PC-3 (cell line): ENCODE measurements around the gene CCDC141. TPM values are rescaled to one million over a fixed set of nuclear protein-coding genes. Genes with fewer than 3 reads are reported as not detected.

Experiments
- ATAC-seq: fragments of 200-7000 bp; cut with Tn5 transposase; 2 replicates; pipeline ENCODE4 v1.9.1; 2020; ENCODE audit warnings: mild to moderate bottlenecking, moderate library complexity
- BruUV-seq: library from RNA; stranded (reverse); fragments of 400-500 nt; replicated peaks from 2 replicates; lab custom pipeline; 2021; lab: Mats Ljungman, UMichigan
- CTCF ChIA-PET: fragments of 300-600 bp; sonication (Branson Sonifier 250); formaldehyde crosslinking; loops from one replicate; lab custom pipeline; 2022; ENCODE audit warnings: antibody characterized with exemption; lab: Charles Lee
- POLR2A ChIA-PET: fragments of 300-600 bp; sonication (Branson Sonifier 250); formaldehyde crosslinking; loops from one replicate; lab custom pipeline; 2022; ENCODE audit warnings: antibody characterized with exemption; ENCODE audit not compliant: unreplicated experiment; lab: Charles Lee
- DNase-seq: peaks from one replicate; pipeline ENCODE4 v3.0.0-alpha.2; 2015
- H2AFZ ChIP-seq: fragments of 300-600 bp; sonication (generic); 2 replicates; pipeline ENCODE4 v1.6.0; 2016; ENCODE audit warnings: antibody characterized with exemption, low read length
- H3F3A ChIP-seq: fragments of 300-600 bp; sonication (generic); one replicate; pipeline ENCODE4 v1.6.0; 2017; ENCODE audit warnings: antibody characterized with exemption, low read length, control low read depth, mild to moderate bottlenecking; ENCODE audit not compliant: unreplicated experiment
- H3K27ac ChIP-seq: fragments of 300-600 bp; sonication (generic); 2 replicates; pipeline ENCODE4 v1.5.1; 2016; ENCODE audit warnings: mild to moderate bottlenecking, low read length
- H3K27me3 ChIP-seq: fragments of 300-600 bp; sonication (generic); 2 replicates; pipeline ENCODE4 v1.6.1; 2016; ENCODE audit warnings: low read length, mixed read lengths
- H3K36me3 ChIP-seq: fragments of 300-600 bp; sonication (generic); 2 replicates; pipeline ENCODE4 v1.6.1; 2016; ENCODE audit warnings: low read depth, mixed run types, low read length, mixed read lengths
- H3K4me1 ChIP-seq: fragments of 300-600 bp; sonication (generic); 2 replicates; pipeline ENCODE4 v1.5.1; 2016; ENCODE audit warnings: low read length; ENCODE audit not compliant: insufficient read depth
- H3K4me2 ChIP-seq: fragments of 300-600 bp; sonication (generic); 2 replicates; pipeline ENCODE4 v1.6.0; 2016; ENCODE audit warnings: low read length
- H3K4me3 ChIP-seq: fragments of 300-600 bp; sonication (generic); 2 replicates; pipeline ENCODE4 v1.5.1; 2016; ENCODE audit warnings: mild to moderate bottlenecking, low read length, mixed read lengths
- H3K79me2 ChIP-seq: fragments of 300-600 bp; sonication (generic); 2 replicates; pipeline ENCODE4 v1.6.1; 2017; ENCODE audit warnings: low read length, mixed read lengths
- H3K9ac ChIP-seq: fragments of 300-600 bp; sonication (generic); 2 replicates; pipeline ENCODE4 v1.6.0; 2016; ENCODE audit warnings: mild to moderate bottlenecking, low read length
- H3K9me2 ChIP-seq: fragments of 300-600 bp; sonication (generic); replicated peaks from 2 replicates; pipeline ENCODE4 v1.6.1; 2016; ENCODE audit warnings: mixed run types, low read length, mixed read lengths
- H3K9me3 ChIP-seq: fragments of 300-600 bp; sonication (generic); 2 replicates; pipeline ENCODE4 v1.6.1; 2016; ENCODE audit warnings: low read length, mixed read lengths
- H4K20me1 ChIP-seq: fragments of 300-600 bp; sonication (generic); 2 replicates; pipeline ENCODE4 v1.6.1; 2016; ENCODE audit warnings: low read length, mixed read lengths
- CTCF ChIP-seq: fragments of 300-600 bp; sonication (generic); conservative IDR thresholded peaks from 2 replicates; pipeline ENCODE4 v1.5.1; 2017; ENCODE audit warnings: antibody characterized with exemption, low read depth, mild to moderate bottlenecking, low read length
- EZH2 ChIP-seq: fragments of 300-600 bp; sonication (generic); IDR thresholded peaks from one replicate; pipeline ENCODE4 v1.6.1; 2017; ENCODE audit warnings: antibody characterized with exemption, mild to moderate bottlenecking, low read length; ENCODE audit not compliant: unreplicated experiment
- EZH2phosphoT487 ChIP-seq: fragments of 300-600 bp; sonication (generic); IDR thresholded peaks from 2 replicates; pipeline ENCODE4 v1.6.1; 2018; ENCODE audit warnings: mild to moderate bottlenecking, antibody characterized with exemption, low read length, borderline replicate concordance
- intact Hi-C: fragments of 100-400 bp; cut with micrococcal nuclease; formaldehyde crosslinking; loops from 2 replicates; pipeline ENCODE4 v1.9.0; 2023
- total RNA-seq: library from RNA; depleted of rRNA; stranded (reverse); fragments of >200 nt; gene quantifications from 2 replicates; pipeline ENCODE4 v1.2.3, GENCODE V29; 2014

The CCDC141 gene
- total RNA-seq, 1 experiment from 2014 or later: 1.1 TPM

- H3K9me3 ChIP-seq: no peaks in the 10 kb centered on the region
- no peak overlapping the region for H3K4me3 ChIP-seq
- H3F3A ChIP-seq: no peaks in the 10 kb centered on the region
- H4K20me1 ChIP-seq: no peaks in the 10 kb centered on the region
- H3K79me2 ChIP-seq: no peaks in the 10 kb centered on the region
- DNase-seq (no peak), ATAC-seq (no peak)
- H3K27me3 ChIP-seq: no peaks in the 10 kb centered on the region
- no peaks in the 10 kb centered on the region for H3K9me2 ChIP-seq
- ChIA-PET POLR2A (no interaction called here), CTCF (interaction anchor here (1.6 kb wide), 1 partner anchor 18 kb away, joined by 5 read pairs; no protein-coding TSS in a partner anchor)
- BruUV-seq: no TSS peak
- no peak for TF ChIP-seq EZH2phosphoT487
- TF ChIP-seq EZH2: no peak
- no peak for TF ChIP-seq CTCF
- intact Hi-C loops: loop anchor here (1.0 to 2.0 kb wide), 2 partner anchors 22 to 61 kb away; no protein-coding TSS in a partner anchor
- H3K9ac ChIP-seq: no peak overlapping the region
- no peak overlapping the region for H2AFZ ChIP-seq
- no peak overlapping the region for H3K4me2 ChIP-seq
- H3K4me1 ChIP-seq: peaks cover 10% of the 10 kb centered on the region; the same call in 1 of the 2 replicates
- H3K27ac ChIP-seq: no peak overlapping the region
- no peaks in the 10 kb centered on the region for H3K36me3 ChIP-seq
These were observed 157.9 kb downstream of the CCDC141 start for GRCh38 chr2:178891959-178892485.

GRCh38 chr2:178891265-178891958, 158.5 kb downstream of the CCDC141 start:
- H3K9me2 ChIP-seq: no peaks in the 10 kb centered on the region
- no peak overlapping the region for H3K4me2 ChIP-seq
- ChIA-PET CTCF (interaction anchor here (1.1 to 1.6 kb wide), 2 partner anchors 19 to 238 kb away, joined by 3 to 5 read pairs; no protein-coding TSS in a partner anchor), POLR2A (no interaction called here)
- H4K20me1 ChIP-seq: no peaks in the 10 kb centered on the region
- no peaks in the 10 kb centered on the region for H3K36me3 ChIP-seq
- peaks cover 10% of the 10 kb centered on the region; the same call in 1 of the 2 replicates for H3K4me1 ChIP-seq
- BruUV-seq: no TSS peak
- peak; percentile 90 for DNase-seq
- no peak overlapping the region for H3K4me3 ChIP-seq
- no peak overlapping the region for H3K27ac ChIP-seq
- intact Hi-C loops: loop anchor here (1.0 to 2.0 kb wide), 2 partner anchors 23 to 61 kb away; no protein-coding TSS in a partner anchor
- no peaks in the 10 kb centered on the region for H3K27me3 ChIP-seq
- no peak overlapping the region for H2AFZ ChIP-seq
- no peaks in the 10 kb centered on the region for H3K9me3 ChIP-seq
- H3K79me2 ChIP-seq: no peaks in the 10 kb centered on the region
- H3K9ac ChIP-seq: no peak overlapping the region
- no peaks in the 10 kb centered on the region for H3F3A ChIP-seq
- ATAC-seq: peak; percentile 84
- TF ChIP-seq EZH2phosphoT487: no peak
- TF ChIP-seq CTCF: peak; percentile 92
- TF ChIP-seq EZH2: no peak

GRCh38 chr2:178886006-178886405, 163.9 kb downstream of the CCDC141 start:
- H3K27me3 ChIP-seq: no peaks in the 10 kb centered on the region
- H3K4me1 ChIP-seq: peaks cover 44% of the 10 kb centered on the region
- H2AFZ ChIP-seq: 0 out of 2 replicates have a peak overlapping the region, but pooled peaks have one; percentile 19
- CTCF ChIA-PET: no interaction called here
- no TSS peak for BruUV-seq
- no peaks in the 10 kb centered on the region for H4K20me1 ChIP-seq
- POLR2A ChIA-PET: no interaction called here
- peak overlapping the region; percentile 12; the same call in 1 of the 2 replicates for H3K4me2 ChIP-seq
- intact Hi-C loops: no loop called here
- peak; percentile 41 for DNase-seq
- H3K9ac ChIP-seq: no peak overlapping the region
- H3K9me2 ChIP-seq: no peaks in the 10 kb centered on the region
- H3K36me3 ChIP-seq: no peaks in the 10 kb centered on the region
- no peak overlapping the region for H3K27ac ChIP-seq
- TF ChIP-seq EZH2phosphoT487 (no peak), EZH2 (no peak), CTCF (no peak)
- H3K9me3 ChIP-seq: no peaks in the 10 kb centered on the region
- 0 out of 2 replicates have a peak, but pooled peaks have one; percentile 5 for ATAC-seq
- H3K79me2 ChIP-seq: no peaks in the 10 kb centered on the region
- H3K4me3 ChIP-seq: no peak overlapping the region
- H3F3A ChIP-seq: peaks cover 5% of the 10 kb centered on the region
